Fibroblast of the aortic adventitia (primary cell): ENCODE results near the gene FIGNL2. TPM values are rescaled to one million over a fixed set of nuclear protein-coding genes. Genes with fewer than 3 reads are reported as not detected.

ENCODE experiments used
- DNase-seq: peaks from one replicate; pipeline ENCODE4 v3.0.0-alpha.2; 2010; ENCODE audit warnings: low read depth
- H3K4me3 ChIP-seq: 2 replicates; pipeline ENCODE4 v1.5.1; 2011; ENCODE audit warnings: low read depth, mild to moderate bottlenecking, control low read depth, low read length, moderate library complexity
- total RNA-seq: library from RNA; depleted of rRNA; stranded (reverse); fragments of >200 nt; gene quantifications from 2 replicates; pipeline ENCODE4 v1.2.3, GENCODE V29; 2012; ENCODE audit warnings: low replicate concordance
- TF ChIP-seq, protein P1 (sequence below): IDR thresholded peaks from 2 replicates; pipeline ENCODE4 v1.5.1; 2011; ENCODE audit warnings: mild to moderate bottlenecking, low read length, control low read depth, inconsistent platforms; ENCODE audit not compliant: insufficient read depth

Gene FIGNL2
- total RNA-seq, 1 donor = 0.18 TPM

- TF ChIP-seq, protein P1, sequence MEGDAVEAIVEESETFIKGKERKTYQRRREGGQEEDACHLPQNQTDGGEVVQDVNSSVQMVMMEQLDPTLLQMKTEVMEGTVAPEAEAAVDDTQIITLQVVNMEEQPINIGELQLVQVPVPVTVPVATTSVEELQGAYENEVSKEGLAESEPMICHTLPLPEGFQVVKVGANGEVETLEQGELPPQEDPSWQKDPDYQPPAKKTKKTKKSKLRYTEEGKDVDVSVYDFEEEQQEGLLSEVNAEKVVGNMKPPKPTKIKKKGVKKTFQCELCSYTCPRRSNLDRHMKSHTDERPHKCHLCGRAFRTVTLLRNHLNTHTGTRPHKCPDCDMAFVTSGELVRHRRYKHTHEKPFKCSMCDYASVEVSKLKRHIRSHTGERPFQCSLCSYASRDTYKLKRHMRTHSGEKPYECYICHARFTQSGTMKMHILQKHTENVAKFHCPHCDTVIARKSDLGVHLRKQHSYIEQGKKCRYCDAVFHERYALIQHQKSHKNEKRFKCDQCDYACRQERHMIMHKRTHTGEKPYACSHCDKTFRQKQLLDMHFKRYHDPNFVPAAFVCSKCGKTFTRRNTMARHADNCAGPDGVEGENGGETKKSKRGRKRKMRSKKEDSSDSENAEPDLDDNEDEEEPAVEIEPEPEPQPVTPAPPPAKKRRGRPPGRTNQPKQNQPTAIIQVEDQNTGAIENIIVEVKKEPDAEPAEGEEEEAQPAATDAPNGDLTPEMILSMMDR = no peak
- no peak overlapping the region for H3K4me3 ChIP-seq
- no peak for DNase-seq
These were observed 42.1 kb upstream of the FIGNL2 start for GRCh38 chr12:51890511-51891171.

DNA sequence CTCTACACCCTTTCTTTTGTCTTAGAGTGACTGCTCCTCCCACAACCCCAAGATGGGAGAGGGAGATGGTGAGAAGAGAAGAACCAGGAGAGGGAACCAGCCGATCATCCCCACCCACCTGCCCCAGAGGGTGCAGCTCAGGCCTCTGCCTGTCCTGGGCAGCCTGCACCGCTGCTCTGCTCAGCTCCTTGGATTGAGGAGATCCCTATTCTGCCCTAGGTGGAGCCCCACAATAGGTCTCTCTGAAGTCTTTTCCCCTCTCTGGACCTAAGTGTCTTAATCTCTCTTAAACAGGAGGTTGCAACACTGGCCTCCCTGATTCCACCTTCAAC, 41.6 kb upstream of the FIGNL2 start:
- TF ChIP-seq, protein P1 = no peak
- H3K4me3 ChIP-seq = no peak overlapping the region
- no peak for DNase-seq

- DNase-seq = no peak
- no peak overlapping the region for H3K4me3 ChIP-seq
- TF ChIP-seq, protein P1 = peak; percentile 16
These were observed 41.0 kb upstream of the FIGNL2 start for GRCh38 chr12:51889216-51890132.

DNA sequence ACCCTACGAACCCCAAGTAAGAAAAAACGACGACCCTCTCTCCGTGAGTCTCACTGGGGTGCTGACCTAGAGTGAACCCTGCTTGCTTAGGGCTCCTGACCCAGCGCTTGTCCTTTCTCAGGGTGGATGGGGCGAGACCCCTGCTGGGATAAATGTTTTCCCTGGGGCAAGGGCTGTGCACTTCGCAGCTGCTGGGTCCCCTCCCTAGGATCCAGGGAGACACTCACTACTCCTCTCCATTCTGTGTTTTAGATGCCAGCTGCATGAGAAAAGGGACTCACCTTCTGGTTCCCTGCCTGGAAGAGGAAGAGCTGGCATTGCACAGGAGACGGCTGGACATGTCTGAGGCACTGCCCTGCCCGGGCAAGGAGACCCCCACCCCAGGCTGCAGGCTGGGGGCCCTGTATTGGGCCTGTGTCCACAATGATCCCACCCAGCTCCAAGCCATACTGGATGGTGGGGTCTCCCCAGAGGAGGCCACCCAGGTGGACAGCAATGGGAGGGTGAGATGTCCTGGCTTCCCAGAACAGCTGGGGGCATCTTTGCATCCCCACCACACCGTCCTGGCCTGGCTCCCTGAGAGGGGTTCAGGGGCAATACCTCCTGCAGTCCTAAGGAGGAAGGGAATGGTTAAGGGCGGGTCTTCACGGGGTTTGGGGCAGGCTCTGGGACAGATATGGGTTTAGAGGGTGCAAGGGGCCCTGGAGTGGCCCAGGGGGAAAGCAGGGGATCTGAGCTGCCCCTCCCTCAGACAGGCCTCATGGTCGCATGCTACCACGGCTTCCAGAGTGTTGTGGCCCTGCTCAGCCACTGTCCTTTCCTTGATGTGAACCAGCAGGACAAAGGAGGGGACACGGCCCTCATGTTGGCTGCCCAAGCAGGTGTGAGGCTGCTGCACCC, 40.0 kb upstream of the FIGNL2 start:
- no peak for DNase-seq
- no peak overlapping the region for H3K4me3 ChIP-seq
- TF ChIP-seq, protein P1 = no peak

DNA sequence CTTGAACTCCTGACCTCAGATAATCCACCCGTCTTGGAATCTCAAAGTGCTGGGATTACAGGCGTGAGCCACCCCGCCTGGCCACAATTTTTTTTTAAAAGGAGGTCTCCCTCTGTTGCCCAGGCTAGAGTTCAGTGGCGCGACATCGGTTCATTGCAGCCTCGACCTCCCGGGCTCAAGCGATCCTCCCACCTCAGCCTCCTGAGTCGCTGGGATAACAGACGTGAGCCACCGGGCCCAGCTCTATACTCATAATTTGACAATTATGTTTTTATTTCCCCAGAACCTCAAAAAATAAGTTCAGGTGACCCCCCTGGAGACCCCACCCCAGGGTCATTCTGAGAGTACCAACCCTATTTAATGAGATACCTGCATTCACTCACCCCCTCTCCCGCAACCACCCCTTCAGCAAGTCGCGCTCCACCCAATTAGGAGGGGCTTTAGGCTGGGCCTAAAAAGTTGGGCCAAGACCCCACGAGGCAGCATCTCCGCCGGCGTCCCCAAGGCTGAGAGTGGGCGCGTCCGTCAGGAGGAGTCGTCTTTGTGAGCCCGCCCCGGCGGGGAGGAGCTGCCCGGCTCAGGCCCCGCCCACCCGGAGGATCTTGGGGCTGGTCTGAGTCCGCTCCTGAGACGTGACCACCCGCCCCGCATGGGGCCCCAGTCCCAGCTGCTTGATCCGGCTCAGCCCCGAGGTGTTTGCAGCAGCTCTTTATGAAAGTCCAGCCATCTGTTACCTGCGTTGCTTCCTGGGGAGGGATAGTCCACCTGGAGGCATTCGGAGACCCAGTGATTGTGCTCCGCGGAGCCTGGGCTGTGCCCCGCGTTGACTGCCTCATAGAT, 39.2 kb upstream of the FIGNL2 start, which contains the start of gene ANKRD33:
Gene ANKRD33, plus strand, starts transcription at position 628 of the 840 bp plus-strand sequence. Its CDS starts 84 bp downstream, at position 712.
- no peak within 1 kb of the TSS for H3K4me3 ChIP-seq
- TF ChIP-seq, protein P1 = no peak
- no peak for DNase-seq
